GM21526 (cell line): ENCODE results near the gene SND1.

ENCODE experiments used
- ATAC-seq: cut with Tn5 transposase; IDR thresholded peaks from one replicate; pipeline ENCODE4 v1.9.1; 2021; ENCODE audit warnings: moderate library complexity; ENCODE audit not compliant: unreplicated experiment, low FRiP score

Gene SND1

DNA sequence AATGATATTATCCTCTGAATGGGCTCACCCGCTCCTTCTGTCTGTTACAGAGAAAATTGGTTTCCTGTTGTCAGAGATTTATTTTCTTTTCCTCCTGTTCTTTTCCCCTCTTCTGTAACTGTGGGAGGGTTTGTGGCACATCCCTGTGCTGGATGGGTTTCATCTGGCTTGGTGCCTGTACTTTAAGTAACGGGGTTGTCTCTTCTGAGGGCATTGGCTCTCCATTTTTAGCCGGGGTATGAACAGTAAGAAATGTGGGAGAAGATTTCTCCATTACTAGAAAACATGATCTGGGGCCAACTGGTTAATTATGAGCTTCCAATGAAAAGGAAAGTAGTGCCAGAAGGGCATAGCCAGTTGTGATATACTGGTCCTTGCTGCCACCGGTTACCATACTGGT, 142.6 kb downstream of the SND1 start:
- ATAC-seq: no peak

DNA sequence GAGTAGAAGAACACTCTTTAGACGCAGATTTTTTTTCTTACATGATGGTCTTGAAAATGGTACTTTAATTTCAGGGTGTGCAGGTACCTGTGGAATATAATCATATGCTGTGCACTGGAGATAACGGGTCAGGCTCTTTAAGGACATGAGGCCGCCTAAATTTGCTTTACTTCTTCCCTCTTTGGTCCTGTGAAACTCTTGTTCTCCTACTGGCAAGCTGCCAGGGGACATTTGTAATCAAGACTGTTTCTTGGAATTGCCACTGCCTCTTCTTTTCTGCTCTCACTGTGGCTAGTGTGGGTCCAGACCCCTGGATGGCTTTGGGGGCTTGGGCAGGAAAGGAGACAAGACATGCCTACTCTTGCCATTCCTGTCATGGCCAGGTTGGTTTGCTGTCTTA, 146.0 kb downstream of the SND1 start:
- no peak for ATAC-seq

DNA sequence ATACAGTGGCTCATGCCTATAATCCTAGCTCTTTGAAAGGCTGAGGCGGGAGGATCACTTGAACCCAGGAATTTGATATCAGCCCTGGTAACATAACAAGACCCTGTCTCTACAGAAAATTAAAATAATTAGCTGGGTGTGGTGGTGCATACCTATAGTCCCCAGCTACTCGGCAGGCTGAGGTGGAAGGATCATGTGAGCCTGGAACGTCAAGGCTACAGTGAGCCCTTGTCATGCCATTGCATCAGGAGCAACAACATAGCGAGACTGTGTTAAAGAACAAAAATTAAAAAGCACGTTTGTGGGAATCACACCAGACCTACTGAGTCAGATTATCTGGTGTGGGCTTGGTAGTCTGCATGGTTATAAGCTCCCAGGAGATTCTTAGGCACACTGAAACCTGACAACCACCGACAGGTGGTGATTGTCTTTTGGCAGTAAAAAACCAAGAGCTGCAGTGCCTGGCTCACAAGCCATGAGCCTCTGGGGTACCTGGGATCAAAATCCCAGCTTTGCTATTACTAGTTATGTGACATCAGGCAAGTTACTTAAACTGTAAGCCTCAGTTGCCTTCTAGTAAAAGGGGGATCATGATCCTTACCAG, 146.9 kb downstream of the SND1 start:
- no peak for ATAC-seq

DNA sequence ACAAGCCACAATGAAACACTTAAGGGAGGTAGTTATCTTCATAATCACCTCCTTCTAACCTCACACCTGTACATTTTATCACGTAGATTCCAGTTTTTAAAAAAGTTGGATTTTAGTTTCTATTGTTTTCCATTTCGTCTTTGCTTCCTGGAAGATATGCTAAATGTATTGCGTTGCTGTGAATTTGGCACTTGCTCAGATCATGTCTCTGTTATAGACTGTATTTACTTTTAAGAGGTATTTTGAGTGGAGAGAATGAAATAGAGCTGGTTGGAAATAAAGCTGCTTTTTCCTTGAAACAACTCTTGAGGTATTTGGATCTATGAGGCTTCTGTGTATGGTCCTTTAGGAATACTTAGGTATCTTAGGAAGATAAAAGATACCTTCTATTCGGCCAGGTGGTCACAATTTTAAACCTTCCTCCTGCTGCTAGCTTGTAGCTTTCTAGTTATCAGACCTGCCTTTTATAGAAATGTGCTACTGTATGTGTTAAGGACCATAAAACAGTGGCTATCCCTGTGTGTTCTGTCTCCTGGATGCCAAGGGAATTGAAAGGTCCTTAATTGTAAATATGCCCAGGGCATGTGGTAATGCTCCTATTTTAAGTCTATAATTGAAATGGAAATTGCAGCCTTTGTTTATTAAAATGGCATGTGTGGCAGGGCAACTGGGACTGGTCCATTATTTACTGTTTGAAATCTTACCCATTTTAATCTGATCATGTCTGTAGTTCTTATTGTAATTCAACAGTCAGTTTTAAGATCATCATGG, 147.7 kb downstream of the SND1 start:
- no peak for ATAC-seq

- no peak for ATAC-seq
These were observed 150.9 kb downstream of the SND1 start for GRCh38 chr7:127802845-127803244.

DNA sequence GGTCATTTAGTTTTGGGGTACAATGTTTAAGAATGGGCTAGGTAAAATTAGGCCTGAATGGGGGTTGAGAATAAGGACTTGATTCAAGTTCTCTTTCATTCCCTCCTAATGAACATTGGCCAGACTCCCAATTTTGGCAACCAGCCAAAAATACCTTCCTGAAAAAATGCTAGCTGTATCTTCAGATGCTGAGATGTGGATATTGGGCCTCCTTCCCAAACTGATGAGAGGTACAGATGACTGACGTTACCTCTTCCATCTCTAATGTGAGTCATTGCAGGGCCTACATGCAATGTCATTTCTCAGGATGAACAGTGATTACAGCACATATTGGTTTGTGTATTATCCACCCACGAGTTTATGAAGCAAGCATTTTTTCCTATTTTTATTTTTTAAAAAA, 151.6 kb downstream of the SND1 start:
- ATAC-seq: no peak

- ATAC-seq: no peak
These were observed 155.3 kb downstream of the SND1 start for GRCh38 chr7:127807340-127807739.

DNA sequence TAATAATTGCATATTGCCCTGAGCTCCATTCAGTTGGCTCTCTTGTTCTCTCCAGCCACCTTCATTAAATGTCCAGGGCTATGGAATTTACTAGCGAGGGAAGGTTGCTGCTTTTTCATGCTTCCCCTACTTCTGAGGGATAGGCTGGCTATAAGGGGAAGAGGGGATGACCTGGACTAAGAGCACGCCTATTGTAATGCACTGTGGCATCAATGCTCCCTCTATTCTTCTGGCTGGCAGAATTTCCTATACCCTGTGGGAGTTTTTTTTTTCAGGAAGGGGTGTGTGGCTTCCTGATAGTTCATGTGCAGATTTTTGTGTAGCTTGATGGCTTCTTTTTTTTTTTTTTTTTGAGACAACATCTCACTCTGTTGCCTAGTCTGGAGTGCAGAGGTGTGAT, 155.8 kb downstream of the SND1 start:
- ATAC-seq: no peak

- ATAC-seq: no peak
These were observed 157.3 kb downstream of the SND1 start for GRCh38 chr7:127809261-127809702.

GRCh38 chr7:127810113-127810512, 158.1 kb downstream of the SND1 start:
- ATAC-seq: no peak

GRCh38 chr7:127810696-127811660, 159.0 kb downstream of the SND1 start:
- no peak for ATAC-seq

DNA sequence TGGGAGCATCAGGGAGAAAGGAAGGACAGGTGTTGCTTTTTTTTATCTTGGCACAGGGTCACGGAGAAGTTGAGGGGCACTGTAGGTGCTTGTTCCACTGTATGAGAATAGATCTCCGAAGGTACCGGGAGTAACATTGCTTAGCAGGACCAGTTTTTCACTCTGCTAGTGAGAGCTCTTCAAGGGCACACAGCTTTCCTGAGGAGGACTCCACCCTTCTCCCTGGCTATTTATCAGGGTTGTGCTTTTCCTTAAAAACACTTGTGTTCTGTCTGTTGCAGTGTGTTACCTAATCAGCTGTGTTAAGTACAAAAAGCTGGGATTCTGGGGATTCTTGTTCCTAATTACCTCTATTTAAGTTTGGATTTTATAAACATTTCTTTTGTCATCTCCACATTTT, 160.5 kb downstream of the SND1 start:
- ATAC-seq: no peak

DNA sequence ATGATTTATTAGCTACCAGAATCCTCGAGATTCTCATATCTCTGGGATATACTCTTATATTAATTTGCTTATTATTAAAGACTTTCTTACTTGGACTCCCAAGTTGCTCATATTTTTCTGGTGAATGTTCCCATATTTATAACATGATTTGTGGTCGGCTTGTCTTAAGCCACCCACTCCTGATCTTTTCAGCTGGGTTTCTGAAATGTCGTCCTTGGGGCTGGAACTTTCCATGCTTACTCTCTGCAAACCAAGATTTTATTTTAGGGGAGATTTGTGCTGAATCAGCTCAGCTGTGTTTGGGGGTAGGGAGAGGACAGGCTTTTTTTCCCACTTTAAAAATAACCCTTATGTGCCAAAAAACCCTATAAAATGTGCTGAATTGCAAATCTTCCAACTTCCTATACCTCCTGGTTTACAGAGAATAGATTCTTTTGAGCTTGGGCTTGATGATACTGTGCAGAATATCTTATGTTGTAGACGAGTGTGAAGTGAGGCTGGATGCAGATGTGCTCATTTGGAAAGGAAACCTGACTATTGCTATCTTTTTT, 162.1 kb downstream of the SND1 start:
- no peak for ATAC-seq

DNA sequence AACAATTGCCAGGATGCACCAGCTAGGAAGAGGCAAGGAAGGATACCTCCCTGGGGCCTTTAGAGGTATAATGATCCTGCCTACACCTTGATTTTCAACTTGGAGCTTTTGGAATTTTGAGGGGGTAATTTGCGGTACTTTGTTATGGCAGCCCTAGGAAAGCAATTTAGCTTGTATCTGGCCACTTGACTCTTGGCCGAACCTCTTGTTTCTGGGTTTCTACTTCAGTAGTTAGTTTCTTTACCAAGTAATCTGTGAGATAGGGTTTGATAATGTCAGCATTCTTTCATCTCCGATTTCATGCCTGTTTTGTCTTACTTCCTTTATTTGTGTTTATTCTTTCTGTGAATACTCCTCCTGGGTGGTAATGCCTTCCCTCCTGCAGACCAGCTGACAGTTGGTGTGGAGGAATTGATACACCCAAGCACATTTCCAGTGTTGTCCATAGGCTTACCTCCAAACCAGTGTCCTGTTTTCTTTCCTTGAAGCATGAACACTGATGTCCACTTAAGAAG, 163.7 kb downstream of the SND1 start:
- ATAC-seq: no peak

GRCh38 chr7:127816354-127817190, 164.6 kb downstream of the SND1 start:
- ATAC-seq: no peak

GRCh38 chr7:127817466-127817865, 165.5 kb downstream of the SND1 start:
- no peak for ATAC-seq

GRCh38 chr7:127818306-127818705, 166.3 kb downstream of the SND1 start:
- ATAC-seq: no peak

DNA sequence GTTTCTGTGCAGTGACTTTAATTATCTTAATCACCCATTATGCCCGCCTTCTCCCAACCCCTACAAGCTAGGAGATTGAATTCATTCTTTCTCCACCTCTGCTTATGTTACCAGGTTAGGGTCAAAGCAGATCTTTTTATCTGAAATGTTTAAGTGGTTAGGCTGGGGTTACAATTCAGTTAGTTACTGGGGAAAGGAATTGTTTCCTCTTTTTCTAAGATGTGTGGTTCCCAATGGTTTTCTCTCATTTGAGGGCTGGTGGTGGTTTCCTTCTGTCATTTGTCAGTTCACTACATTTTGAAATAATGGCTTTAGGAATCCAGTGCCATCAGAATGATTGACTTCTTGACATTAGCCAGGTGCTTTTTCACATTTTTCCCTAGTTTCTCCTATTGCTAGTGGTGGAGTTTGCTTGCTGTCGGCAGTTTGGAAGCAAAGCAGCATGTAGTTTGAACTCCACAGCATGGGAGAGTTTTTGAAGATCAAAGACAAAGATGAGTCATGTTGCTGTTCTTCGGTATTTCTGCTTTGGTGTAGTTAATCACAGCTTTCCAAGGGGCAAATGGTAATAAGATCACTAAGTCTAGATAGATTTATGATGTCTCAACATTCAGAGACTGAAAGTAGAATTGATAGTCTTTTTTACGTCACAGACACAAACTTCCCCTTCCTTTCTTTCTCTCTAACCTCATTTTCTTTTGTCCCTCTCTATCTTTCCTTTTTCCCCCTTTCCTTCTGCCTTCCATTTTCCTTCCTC, 168.2 kb downstream of the SND1 start:
- ATAC-seq: no peak

- no peak for ATAC-seq
These were observed 168.7 kb downstream of the SND1 start for GRCh38 chr7:127820732-127821085.
